HFFc6 (cell line): ENCODE data around the gene BANK1. TPM values are rescaled to one million over a fixed set of nuclear protein-coding genes. Genes with fewer than 3 reads are reported as not detected.
A peak's percentile ranks its signal among the peaks of the same experiment; 100 is the strongest.

Experiments
- DNase-seq: peaks from one replicate; pipeline ENCODE4 v3.0.0-alpha.2; 2018
- H3K27ac Mint-ChIP-seq: 2 replicates; pipeline ENCODE4 v1.8.0; 2020; ENCODE audit warnings: mild to moderate bottlenecking, mixed read lengths
- H3K27me3 Mint-ChIP-seq: 2 replicates; pipeline ENCODE4 v1.8.0; 2021; ENCODE audit warnings: mild to moderate bottlenecking, moderate library complexity, mixed read lengths; ENCODE audit not compliant: insufficient read depth
- H3K36me3 Mint-ChIP-seq: 2 replicates; pipeline ENCODE4 v1.8.0; 2021; ENCODE audit warnings: low read depth, mixed read lengths
- H3K4me1 Mint-ChIP-seq: 2 replicates; pipeline ENCODE4 v1.8.0; 2020; ENCODE audit warnings: low read depth, mixed read lengths
- H3K4me3 Mint-ChIP-seq: 2 replicates; pipeline ENCODE4 v1.8.0; 2020; ENCODE audit warnings: mild to moderate bottlenecking, moderate library complexity, mixed read lengths
- H3K9me3 Mint-ChIP-seq: 2 replicates; pipeline ENCODE4 v1.8.0; 2020; ENCODE audit warnings: mild to moderate bottlenecking, mixed read lengths
- total RNA-seq, 6 experiments: library from RNA; stranded (reverse); fragmentation: NEBNext Ultra II Directional; extraction: Animal tissue kit (Norgen Biotek cat#: 25700); gene quantifications; 2 replicates in 1 of 6; 3 replicates in 5 of 6; pipeline ENCODE4 v1.2.3, GENCODE V29; 2021
- TF ChIP-seq, protein P1 (sequence below): fragments of 200-600 bp; sonication (generic); IDR thresholded peaks from 2 replicates; pipeline ENCODE4 v1.5.0; 2021; ENCODE audit warnings: antibody characterized with exemption, mild to moderate bottlenecking

The BANK1 gene
- total RNA-seq, 6 experiments from 2014 or later, result 0.14 to 0.28 (median 0.17) TPM; not detected in 3

- peaks cover 27% of the 10 kb centered on the region for H3K4me1 Mint-ChIP-seq
- TF ChIP-seq, protein P1, sequence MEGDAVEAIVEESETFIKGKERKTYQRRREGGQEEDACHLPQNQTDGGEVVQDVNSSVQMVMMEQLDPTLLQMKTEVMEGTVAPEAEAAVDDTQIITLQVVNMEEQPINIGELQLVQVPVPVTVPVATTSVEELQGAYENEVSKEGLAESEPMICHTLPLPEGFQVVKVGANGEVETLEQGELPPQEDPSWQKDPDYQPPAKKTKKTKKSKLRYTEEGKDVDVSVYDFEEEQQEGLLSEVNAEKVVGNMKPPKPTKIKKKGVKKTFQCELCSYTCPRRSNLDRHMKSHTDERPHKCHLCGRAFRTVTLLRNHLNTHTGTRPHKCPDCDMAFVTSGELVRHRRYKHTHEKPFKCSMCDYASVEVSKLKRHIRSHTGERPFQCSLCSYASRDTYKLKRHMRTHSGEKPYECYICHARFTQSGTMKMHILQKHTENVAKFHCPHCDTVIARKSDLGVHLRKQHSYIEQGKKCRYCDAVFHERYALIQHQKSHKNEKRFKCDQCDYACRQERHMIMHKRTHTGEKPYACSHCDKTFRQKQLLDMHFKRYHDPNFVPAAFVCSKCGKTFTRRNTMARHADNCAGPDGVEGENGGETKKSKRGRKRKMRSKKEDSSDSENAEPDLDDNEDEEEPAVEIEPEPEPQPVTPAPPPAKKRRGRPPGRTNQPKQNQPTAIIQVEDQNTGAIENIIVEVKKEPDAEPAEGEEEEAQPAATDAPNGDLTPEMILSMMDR, result no peak
- H3K27me3 Mint-ChIP-seq, result no peaks in the 10 kb centered on the region
- no peak overlapping the region for H3K27ac Mint-ChIP-seq
- no peaks in the 10 kb centered on the region for H3K9me3 Mint-ChIP-seq
- no peak for DNase-seq
- H3K36me3 Mint-ChIP-seq, result no peaks in the 10 kb centered on the region
- H3K4me3 Mint-ChIP-seq, result no peak overlapping the region
Observed at GRCh38 chr4:101970547-101971155, 180.1 kb downstream of the BANK1 start.

- TF ChIP-seq, protein P1, result no peak
- no peaks in the 10 kb centered on the region for H3K9me3 Mint-ChIP-seq
- H3K4me1 Mint-ChIP-seq, result peaks cover 40% of the 10 kb centered on the region
- H3K4me3 Mint-ChIP-seq, result no peak overlapping the region
- H3K27me3 Mint-ChIP-seq, result no peaks in the 10 kb centered on the region
- H3K27ac Mint-ChIP-seq, result no peak overlapping the region
- no peak for DNase-seq
- no peaks in the 10 kb centered on the region for H3K36me3 Mint-ChIP-seq
Observed at GRCh38 chr4:101972791-101973190, 182.3 kb downstream of the BANK1 start.

- H3K4me3 Mint-ChIP-seq, result no peak overlapping the region
- H3K4me1 Mint-ChIP-seq, result peaks cover 34% of the 10 kb centered on the region
- H3K36me3 Mint-ChIP-seq, result no peaks in the 10 kb centered on the region
- TF ChIP-seq, protein P1, result no peak
- DNase-seq, result peak; percentile 32
- H3K27me3 Mint-ChIP-seq, result no peaks in the 10 kb centered on the region
- H3K27ac Mint-ChIP-seq, result no peak overlapping the region
- no peaks in the 10 kb centered on the region for H3K9me3 Mint-ChIP-seq
Observed at GRCh38 chr4:101973361-101973760, 182.8 kb downstream of the BANK1 start.

DNA sequence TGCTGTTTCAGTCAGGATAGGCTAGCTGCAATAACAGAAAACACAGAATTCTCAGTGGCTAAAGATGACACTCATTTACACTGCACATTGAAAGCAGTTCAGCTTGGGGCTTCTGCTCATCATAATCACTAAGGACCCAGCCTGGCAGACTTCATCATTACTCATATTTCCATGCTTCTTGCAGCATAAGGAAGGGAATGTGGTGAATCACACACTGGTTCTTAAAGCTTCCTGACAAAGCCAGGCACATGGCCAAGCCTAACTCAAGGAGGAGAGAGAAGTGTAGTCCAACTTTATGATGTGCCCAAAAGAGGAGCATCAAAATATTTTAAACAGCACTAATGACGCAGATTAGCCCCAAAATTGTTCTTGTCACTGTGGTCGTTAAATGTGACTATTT, 186.5 kb downstream of the BANK1 start:
- no peak overlapping the region for H3K4me3 Mint-ChIP-seq
- TF ChIP-seq, protein P1, result no peak
- H3K36me3 Mint-ChIP-seq, result no peaks in the 10 kb centered on the region
- H3K9me3 Mint-ChIP-seq, result no peaks in the 10 kb centered on the region
- H3K4me1 Mint-ChIP-seq, result peaks cover 18% of the 10 kb centered on the region
- no peaks in the 10 kb centered on the region; the same call in 1 of the 2 replicates for H3K27me3 Mint-ChIP-seq
- H3K27ac Mint-ChIP-seq, result no peak overlapping the region
- peak; percentile 92 for DNase-seq

GRCh38 chr4:101981756-101982155, 191.2 kb downstream of the BANK1 start:
- Mint-ChIP-seq H3K9me3 (0 out of 2 replicates have a peak, but pooled peaks cover 4% of the 10 kb centered on the region), H3K4me1 (peaks cover 9% of the 10 kb centered on the region), H3K36me3 (no peaks in the 10 kb centered on the region), H3K4me3 (no peak overlapping the region), H3K27me3 (no peaks in the 10 kb centered on the region; the same call in 1 of the 2 replicates), H3K27ac (no peak overlapping the region)
- DNase-seq, result no peak
- TF ChIP-seq, protein P1, result no peak
